ENCODE data around the gene DUS2. TPM values are rescaled to one million over a fixed set of nuclear protein-coding genes. Genes with fewer than 3 reads are reported as not detected.

Gene DUS2
- polyA plus RNA-seq, 1 donor (not counting 4 experiments of a cell fraction or from before 2014, with no cell fraction given), result 22.9 TPM

DNA sequence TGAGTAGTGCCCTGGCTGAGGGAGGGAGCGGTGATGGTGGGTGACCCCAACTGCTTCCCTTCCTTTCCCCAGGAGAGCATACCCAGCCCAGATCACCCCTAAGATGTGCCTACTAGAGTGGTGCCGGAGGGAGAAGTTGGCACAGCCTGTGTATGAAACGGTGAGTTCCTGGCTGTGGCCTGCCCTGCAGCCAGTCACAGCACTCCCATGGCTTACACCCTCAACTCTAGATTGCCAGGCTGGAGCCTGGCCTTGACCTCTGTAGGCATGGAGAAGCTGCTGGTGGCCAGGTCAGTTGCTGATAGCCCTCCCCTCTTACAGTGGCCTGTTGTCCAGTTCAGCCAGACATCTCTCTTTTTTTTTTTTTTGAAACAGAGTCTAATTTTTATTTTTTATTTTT lies 53.5 kb downstream of the DUS2 start:
- dilution Hi-C loops (cut with MboI; ENCODE audit: extremely low pct_ligation_motif_present, low sequenced_read_pairs), result no loop called here
- H3K36me3 ChIP-seq (ENCODE audit: control insufficient read depth in 2 of 2, extremely low read depth in 1 of 2, insufficient read depth in 2 of 2, low read length in 2 of 2), result peaks cover 44 to 56% of the 10 kb centered on the region in 2 experiments

DNA sequence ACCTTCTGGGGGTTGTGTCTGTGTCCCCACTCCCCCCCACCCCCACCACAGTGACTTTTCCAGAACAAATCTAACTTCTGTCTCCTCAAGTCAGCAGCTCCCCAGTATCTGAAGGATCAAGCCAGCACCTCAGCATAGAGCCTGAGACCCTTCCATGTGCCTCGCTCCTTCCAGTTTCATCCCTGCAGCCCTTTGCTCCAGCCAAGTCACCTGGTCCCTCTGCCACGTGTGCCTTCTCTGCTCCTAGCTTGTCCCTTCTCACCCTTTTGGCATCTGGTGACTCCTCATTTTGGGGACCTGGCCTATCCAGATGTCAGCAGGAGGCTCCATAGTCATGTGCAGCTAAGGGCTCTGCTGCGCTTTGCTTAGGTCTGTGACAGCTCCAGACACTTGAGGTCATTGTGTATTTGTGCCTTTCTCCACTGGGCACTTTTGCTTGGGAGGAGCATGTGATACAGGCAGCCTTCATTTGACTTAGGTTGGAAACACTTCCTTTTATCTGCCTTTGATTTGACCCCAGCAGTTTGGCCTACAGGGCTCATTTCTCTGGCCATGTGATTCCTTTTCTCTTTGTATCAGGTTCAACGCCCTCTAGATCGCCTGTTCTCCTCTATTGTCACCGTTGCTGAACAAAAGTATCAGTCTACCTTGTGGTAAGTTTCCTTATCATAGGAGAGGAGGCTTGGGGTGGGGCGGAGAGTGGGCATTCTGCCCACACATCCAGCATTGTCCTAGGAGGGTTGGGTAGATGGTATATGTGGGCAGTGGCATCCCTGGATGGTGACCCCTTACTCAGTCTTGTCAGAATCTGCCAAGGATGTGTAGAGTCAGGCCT lies 55.0 kb downstream of the DUS2 start:
- H3K27ac ChIP-seq (ENCODE audit: control insufficient read depth, insufficient read depth, low read length), result no peak overlapping the region
- peaks cover 41 to 52% of the 10 kb centered on the region in 2 experiments for H3K36me3 ChIP-seq (ENCODE audit: control insufficient read depth in 2 of 2, extremely low read depth in 1 of 2, insufficient read depth in 2 of 2, low read length in 2 of 2)
- H3K27me3 ChIP-seq (ENCODE audit: control insufficient read depth, extremely low read depth, insufficient read depth, low read length), result no peaks in the 10 kb centered on the region
- TF ChIP-seq EZH2 (IDR thresholded peaks at IDR 0.05; ENCODE audit: low read length), result no peak
- no peak for TF ChIP-seq CTCF (optimal IDR thresholded peaks at IDR 0.05 in 1 of 3, IDR thresholded peaks at IDR 0.05 in 1 of 3, conservative IDR thresholded peaks at IDR 0.05 in 1 of 3; ENCODE audit: extremely low read depth in 1 of 3, insufficient read depth in 2 of 3, low read length in 3 of 3)
- no peak overlapping the region for H3K4me2 ChIP-seq (ENCODE audit: control insufficient read depth, extremely low read depth, insufficient read depth, low read depth, low read length)
- H3K79me2 ChIP-seq (ENCODE audit: control insufficient read depth, insufficient read depth, low read length), result no peaks in the 10 kb centered on the region
- DNase-seq (ENCODE audit: low read depth, low spot score) (no peak), FAIRE-seq (no peak)
- no peak overlapping the region for H3K9ac ChIP-seq (ENCODE audit: control insufficient read depth, extremely low read depth, insufficient read depth, low read length)
- no peaks in the 10 kb centered on the region for H4K20me1 ChIP-seq (ENCODE audit: control insufficient read depth, extremely low read depth, insufficient read depth, low read length)
- no peaks in the 10 kb centered on the region for H3K4me1 ChIP-seq (ENCODE audit: control insufficient read depth, extremely low read depth, insufficient read depth, low read length)
- no peak overlapping the region for H2AFZ ChIP-seq (ENCODE audit: control insufficient read depth, low read length)
- dilution Hi-C loops (cut with MboI; ENCODE audit: extremely low pct_ligation_motif_present, low sequenced_read_pairs), result no loop called here
- H3K9me1 ChIP-seq (ENCODE audit: control insufficient read depth, extremely low read depth, insufficient read depth, low read length), result no peaks in the 10 kb centered on the region
- no peaks in the 10 kb centered on the region for H3K9me3 ChIP-seq (ENCODE audit: control insufficient read depth, low read depth, low read length)
- no peak overlapping the region for H3K4me3 ChIP-seq (ENCODE audit: control insufficient read depth in 2 of 3, extremely low read depth in 1 of 3, insufficient read depth in 2 of 3, low read depth in 1 of 3, low read length in 3 of 3)

More for the DNA sequence above, 53.5 kb downstream of the DUS2 start:
- Histone ChIP-seq H3K4me2 (ENCODE audit: control insufficient read depth, extremely low read depth, insufficient read depth, low read depth, low read length) (no peak overlapping the region), H3K27ac (ENCODE audit: control insufficient read depth, insufficient read depth, low read length) (no peak overlapping the region), H3K79me2 (ENCODE audit: control insufficient read depth, insufficient read depth, low read length) (no peaks in the 10 kb centered on the region), H3K27me3 (ENCODE audit: control insufficient read depth, extremely low read depth, insufficient read depth, low read length) (no peaks in the 10 kb centered on the region), H2AFZ (ENCODE audit: control insufficient read depth, low read length) (no peak overlapping the region), H4K20me1 (ENCODE audit: control insufficient read depth, extremely low read depth, insufficient read depth, low read length) (peaks cover 3% of the 10 kb centered on the region), H3K4me1 (ENCODE audit: control insufficient read depth, extremely low read depth, insufficient read depth, low read length) (peaks cover 13% of the 10 kb centered on the region), H3K4me3 (ENCODE audit: control insufficient read depth in 2 of 3, extremely low read depth in 1 of 3, insufficient read depth in 2 of 3, low read depth in 1 of 3, low read length in 3 of 3) (no peak overlapping the region), H3K9me1 (ENCODE audit: control insufficient read depth, extremely low read depth, insufficient read depth, low read length) (peaks cover 2% of the 10 kb centered on the region), H3K9ac (ENCODE audit: control insufficient read depth, extremely low read depth, insufficient read depth, low read length) (no peak overlapping the region), H3K9me3 (ENCODE audit: control insufficient read depth, low read depth, low read length) (no peaks in the 10 kb centered on the region)
- DNase-seq (ENCODE audit: low read depth, low spot score) (no peak), FAIRE-seq (no peak)
- TF ChIP-seq CTCF (optimal IDR thresholded peaks at IDR 0.05 in 1 of 3, IDR thresholded peaks at IDR 0.05 in 1 of 3, conservative IDR thresholded peaks at IDR 0.05 in 1 of 3; ENCODE audit: extremely low read depth in 1 of 3, insufficient read depth in 2 of 3, low read length in 3 of 3) (no peak), EZH2 (IDR thresholded peaks at IDR 0.05; ENCODE audit: low read length) (no peak)
